Stimulated activated CD4-positive, alpha-beta T cell treated with anti-CD3 and anti-CD28 coated beads, Interleukin-15, amount 100 ng/mL, for 48 hours (primary cell): ENCODE results near the gene SEMA6A.

Experiments used
- DNase-seq, 2 donors: peaks; one replicate each; pipeline ENCODE4 v3.0.0-alpha.2; 2020; ENCODE audit warnings: low read depth in 2 of 2

The SEMA6A gene

GRCh38 chr5:116464144-116464708 is 110.4 kb downstream of the SEMA6A start:
- no peak for DNase-seq

DNA sequence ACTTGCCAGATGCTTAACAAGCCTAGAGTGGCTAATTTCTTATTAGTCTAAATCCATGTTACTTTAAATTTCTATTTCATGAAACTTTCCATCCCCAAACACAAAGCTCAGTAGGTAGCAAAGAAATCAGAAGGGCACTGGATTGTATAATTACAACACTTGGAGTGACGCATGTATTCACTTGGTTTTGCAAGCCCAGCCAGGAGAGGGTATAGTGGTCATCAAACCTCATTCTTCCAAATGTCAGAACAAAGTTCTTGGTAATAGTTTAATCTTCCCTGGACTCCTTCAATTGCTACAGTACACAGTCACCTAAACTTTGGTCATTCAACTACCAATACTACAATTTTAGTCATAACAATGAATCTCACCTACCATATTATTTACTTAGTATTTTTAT is 112.1 kb downstream of the SEMA6A start:
- DNase-seq = no peak

- no peak for DNase-seq
Measured at GRCh38 chr5:116459301-116459700, 115.3 kb downstream of the SEMA6A start.

GRCh38 chr5:116457062-116457461 is 117.6 kb downstream of the SEMA6A start:
- DNase-seq = no peak

DNA sequence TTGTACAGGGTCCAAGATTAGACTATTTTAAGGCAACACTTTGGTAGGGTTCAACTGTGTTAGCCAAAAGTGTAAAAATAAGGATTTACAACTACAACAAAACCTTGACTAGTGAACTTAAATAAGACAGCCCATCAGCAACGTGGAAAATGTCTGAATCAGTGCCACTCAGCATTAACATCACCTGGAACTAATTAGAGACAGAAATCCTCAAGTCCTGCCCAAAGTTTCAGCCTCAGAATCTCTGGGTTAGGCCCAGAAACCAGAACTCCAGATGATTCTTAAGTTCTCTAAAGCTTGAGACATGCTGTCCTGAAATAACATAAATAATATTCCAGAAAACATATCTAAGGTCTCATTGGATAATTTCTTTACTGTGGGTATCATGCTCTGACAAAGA is 118.6 kb downstream of the SEMA6A start:
- no peak for DNase-seq

GRCh38 chr5:116455061-116455460 is 119.6 kb downstream of the SEMA6A start:
- DNase-seq = no peak

GRCh38 chr5:116454417-116454927 is 120.2 kb downstream of the SEMA6A start:
- no peak for DNase-seq

- DNase-seq = no peak
Measured at GRCh38 chr5:116453988-116454411, 120.6 kb downstream of the SEMA6A start.

GRCh38 chr5:116452774-116453368 is 121.8 kb downstream of the SEMA6A start:
- no peak for DNase-seq

GRCh38 chr5:116451905-116452450 is 122.6 kb downstream of the SEMA6A start:
- no peak for DNase-seq

DNA sequence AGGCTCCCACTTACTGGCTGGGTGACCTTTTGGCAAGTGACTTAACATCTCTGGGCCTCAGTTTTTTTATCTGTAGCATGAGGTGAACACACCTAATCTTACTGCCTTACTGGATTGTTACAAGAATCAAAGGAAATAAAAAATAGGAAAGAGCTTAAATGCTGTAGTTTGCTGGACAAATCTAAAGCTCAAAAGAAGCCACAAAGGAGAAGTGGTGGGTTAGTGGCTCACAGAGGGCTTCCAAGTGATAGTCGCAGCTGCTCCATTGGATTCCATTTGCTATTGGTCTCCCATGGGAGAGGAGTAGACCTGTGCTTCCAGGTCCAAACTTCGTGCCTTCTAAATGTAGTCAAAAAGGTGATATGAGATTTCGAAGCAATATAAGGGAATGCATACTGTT is 123.6 kb downstream of the SEMA6A start:
- DNase-seq = no peak

DNA sequence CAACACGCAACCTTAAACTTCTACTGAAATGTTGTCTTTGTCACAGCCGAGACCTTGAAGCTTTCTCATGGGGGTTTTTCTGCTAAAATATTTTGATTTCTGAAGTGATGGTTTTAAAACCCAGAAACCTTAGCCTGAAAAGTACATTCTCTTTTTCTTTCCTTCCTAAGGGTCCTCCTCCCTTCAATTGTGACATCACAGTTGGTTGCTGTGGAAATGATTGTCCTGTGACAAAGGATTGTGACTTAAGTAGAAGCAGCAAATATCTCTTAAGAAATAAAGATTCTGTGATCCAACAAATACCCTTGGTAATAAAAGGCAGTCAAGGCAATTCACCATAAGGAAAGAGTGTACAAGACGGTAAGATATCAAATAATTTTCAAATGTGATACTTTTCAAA is 125.2 kb downstream of the SEMA6A start:
- no peak for DNase-seq

GRCh38 chr5:116448870-116449427 is 125.7 kb downstream of the SEMA6A start:
- DNase-seq = no peak

- no peak for DNase-seq
Measured at GRCh38 chr5:116448450-116448849, 126.2 kb downstream of the SEMA6A start.

DNA sequence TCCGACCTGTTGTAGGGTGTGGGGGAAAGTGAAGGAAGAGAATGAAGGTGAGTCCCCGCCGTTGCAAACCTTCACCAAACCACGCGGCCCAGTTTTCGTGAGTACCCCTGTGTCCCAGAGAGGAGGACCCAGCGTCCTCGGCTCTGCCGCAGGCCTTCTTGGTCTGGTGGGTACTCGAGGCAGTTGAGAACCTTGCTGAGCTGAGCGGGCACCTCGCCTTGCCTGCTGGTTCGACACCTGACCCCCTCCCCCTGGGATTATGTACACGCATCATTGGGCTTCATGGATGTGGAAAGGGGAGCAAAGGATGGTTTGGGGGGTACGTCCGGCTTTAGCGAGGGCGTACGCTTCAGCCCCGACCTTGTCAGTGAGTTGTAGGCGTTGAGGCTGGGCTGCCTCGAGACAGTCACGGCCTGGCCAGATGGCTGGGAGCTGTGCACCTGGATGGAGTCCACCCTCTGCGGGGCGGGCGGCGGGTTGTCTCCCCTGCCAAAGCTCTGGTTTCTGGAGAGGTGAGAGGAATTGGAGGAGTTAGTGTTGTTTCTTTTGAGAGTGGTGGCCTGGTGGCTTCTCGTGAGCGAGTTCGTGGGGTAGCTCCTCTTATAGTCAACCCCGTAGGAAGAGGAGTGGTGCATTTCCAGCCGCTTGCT is 128.1 kb downstream of the SEMA6A start:
- DNase-seq = no peak

DNA sequence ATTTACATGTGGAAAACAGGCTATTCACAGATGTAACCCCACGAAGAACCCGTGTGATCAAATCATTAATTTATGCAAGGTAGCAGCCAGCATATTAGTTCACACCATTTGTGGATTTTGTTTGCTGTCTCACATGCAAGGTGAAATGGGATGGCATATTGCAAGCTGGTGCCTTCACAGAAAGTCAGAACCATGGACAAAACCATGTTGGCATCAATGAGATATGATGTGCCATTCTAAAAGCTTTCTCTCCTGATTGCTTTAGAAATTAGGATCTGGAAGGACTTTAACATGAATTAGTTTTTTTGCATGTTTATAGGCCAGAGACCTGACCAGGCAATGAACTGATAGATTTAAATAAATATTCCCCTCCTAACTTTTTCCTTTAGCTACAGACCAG is 129.3 kb downstream of the SEMA6A start:
- no peak for DNase-seq

- no peak for DNase-seq
Measured at GRCh38 chr5:116444373-116445295, 130.0 kb downstream of the SEMA6A start.

GRCh38 chr5:116442931-116443551 is 131.6 kb downstream of the SEMA6A start:
- DNase-seq = no peak

GRCh38 chr5:116442095-116442534 is 132.5 kb downstream of the SEMA6A start:
- no peak for DNase-seq

- DNase-seq = no peak
Measured at GRCh38 chr5:116441223-116441622, 133.4 kb downstream of the SEMA6A start.

- DNase-seq = no peak
Measured at GRCh38 chr5:116440457-116441001, 134.1 kb downstream of the SEMA6A start.
